ENCODE data around the gene PRMT7. TPM values are rescaled to one million over a fixed set of nuclear protein-coding genes. Genes with fewer than 3 reads are reported as not detected.

The PRMT7 gene
- total RNA-seq, 1 experiment from 2014 or later = 49.4 TPM

DNA sequence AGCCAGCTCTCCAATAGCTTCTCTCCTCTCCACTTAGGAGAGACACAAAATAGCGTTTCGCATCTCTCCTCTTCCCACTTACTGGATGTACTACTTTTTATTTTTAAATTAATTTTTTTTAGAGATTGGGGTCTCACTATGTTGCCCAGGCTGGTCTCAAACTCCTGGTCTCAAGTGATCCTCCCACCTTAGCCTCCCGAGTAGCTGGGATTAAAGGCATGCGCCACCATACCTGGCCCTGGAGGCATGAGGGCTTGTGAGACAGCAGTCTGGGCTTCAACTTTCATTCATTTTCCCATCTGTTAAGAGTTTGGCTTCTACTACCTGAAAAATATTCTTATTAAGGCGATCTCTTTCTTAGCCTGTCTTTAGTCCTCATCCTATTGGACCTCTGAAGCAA lies 18.4 kb upstream of the PRMT7 start:
- intact Hi-C loops (cut with micrococcal nuclease; ENCODE audit: unreplicated experiment) = no loop called here
- H3K4me3 Mint-ChIP-seq (ENCODE audit: low read depth, unreplicated experiment) = no peak overlapping the region
- no peaks in the 10 kb centered on the region for H3K4me1 Mint-ChIP-seq (ENCODE audit: low read depth, unreplicated experiment)
- CTCF ChIA-PET = no interaction called here
- H3K27ac Mint-ChIP-seq (ENCODE audit: unreplicated experiment) = no peak overlapping the region
- BruUV-seq (replicated peaks) = no TSS peak
- no peaks in the 10 kb centered on the region for H3K27me3 Mint-ChIP-seq (ENCODE audit: unreplicated experiment)
- no peak for DNase-seq
- TF ChIP-seq, protein P1, sequence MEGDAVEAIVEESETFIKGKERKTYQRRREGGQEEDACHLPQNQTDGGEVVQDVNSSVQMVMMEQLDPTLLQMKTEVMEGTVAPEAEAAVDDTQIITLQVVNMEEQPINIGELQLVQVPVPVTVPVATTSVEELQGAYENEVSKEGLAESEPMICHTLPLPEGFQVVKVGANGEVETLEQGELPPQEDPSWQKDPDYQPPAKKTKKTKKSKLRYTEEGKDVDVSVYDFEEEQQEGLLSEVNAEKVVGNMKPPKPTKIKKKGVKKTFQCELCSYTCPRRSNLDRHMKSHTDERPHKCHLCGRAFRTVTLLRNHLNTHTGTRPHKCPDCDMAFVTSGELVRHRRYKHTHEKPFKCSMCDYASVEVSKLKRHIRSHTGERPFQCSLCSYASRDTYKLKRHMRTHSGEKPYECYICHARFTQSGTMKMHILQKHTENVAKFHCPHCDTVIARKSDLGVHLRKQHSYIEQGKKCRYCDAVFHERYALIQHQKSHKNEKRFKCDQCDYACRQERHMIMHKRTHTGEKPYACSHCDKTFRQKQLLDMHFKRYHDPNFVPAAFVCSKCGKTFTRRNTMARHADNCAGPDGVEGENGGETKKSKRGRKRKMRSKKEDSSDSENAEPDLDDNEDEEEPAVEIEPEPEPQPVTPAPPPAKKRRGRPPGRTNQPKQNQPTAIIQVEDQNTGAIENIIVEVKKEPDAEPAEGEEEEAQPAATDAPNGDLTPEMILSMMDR (IDR thresholded peaks at IDR 0.05; ENCODE audit: unreplicated experiment) = no peak
- H3K36me3 Mint-ChIP-seq (ENCODE audit: insufficient read depth, unreplicated experiment) = peaks cover 29% of the 10 kb centered on the region
- no peaks in the 10 kb centered on the region for H3K9me3 Mint-ChIP-seq (ENCODE audit: low read depth, unreplicated experiment)

DNA sequence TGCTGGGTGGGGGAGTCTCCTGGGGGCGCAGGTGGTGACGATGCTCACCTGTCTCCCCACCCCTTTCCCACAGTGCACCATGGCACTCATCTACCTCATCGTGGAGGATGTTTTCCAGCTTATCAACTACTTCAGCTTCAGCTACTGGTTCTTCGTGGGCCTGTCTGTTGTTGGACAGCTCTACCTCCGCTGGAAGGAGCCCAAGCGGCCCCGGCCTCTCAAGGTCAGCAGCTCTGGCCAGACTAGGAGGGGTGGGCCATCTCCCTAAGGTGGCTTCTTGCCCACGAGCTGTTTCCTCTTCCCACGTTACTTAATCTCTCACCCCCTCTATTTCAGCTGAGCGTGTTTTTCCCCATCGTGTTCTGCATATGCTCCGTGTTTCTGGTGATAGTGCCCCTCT lies 14.5 kb upstream of the PRMT7 start:
- H3K36me3 Mint-ChIP-seq (ENCODE audit: insufficient read depth, unreplicated experiment) = peaks cover 45% of the 10 kb centered on the region
- DNase-seq = no peak
- intact Hi-C loops (cut with micrococcal nuclease; ENCODE audit: unreplicated experiment) = no loop called here
- BruUV-seq (replicated peaks) = no TSS peak
- CTCF ChIA-PET = interaction anchor here (0.5 kb wide), 1 partner anchor 11 kb away, joined by 7 read pairs; no protein-coding TSS in a partner anchor
- TF ChIP-seq, protein P1 (IDR thresholded peaks at IDR 0.05; ENCODE audit: unreplicated experiment) = no peak
- no peaks in the 10 kb centered on the region for H3K4me1 Mint-ChIP-seq (ENCODE audit: low read depth, unreplicated experiment)
- H3K27ac Mint-ChIP-seq (ENCODE audit: unreplicated experiment) = no peak overlapping the region
- H3K9me3 Mint-ChIP-seq (ENCODE audit: low read depth, unreplicated experiment) = no peaks in the 10 kb centered on the region
- no peaks in the 10 kb centered on the region for H3K27me3 Mint-ChIP-seq (ENCODE audit: unreplicated experiment)
- H3K4me3 Mint-ChIP-seq (ENCODE audit: low read depth, unreplicated experiment) = no peak overlapping the region

DNA sequence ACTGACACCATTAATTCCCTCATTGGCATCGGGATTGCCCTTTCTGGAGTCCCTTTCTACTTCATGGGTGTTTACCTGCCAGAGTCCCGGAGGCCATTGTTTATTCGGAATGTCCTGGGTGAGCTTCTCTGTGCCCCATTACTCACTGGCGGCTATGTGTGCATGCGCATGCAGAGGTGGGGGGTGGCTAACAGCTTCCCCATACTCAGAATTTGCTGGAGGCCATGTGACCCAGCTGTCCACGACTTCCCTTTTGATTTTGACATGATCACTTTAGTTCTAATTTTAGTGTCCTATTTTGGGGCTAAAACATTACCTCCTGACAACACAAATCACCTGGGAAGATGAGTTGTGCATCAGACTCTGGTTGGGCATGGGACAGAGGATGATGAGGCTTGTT lies 14.1 kb upstream of the PRMT7 start:
- Mint-ChIP-seq H3K4me3 (ENCODE audit: low read depth, unreplicated experiment) (no peak overlapping the region), H3K36me3 (ENCODE audit: insufficient read depth, unreplicated experiment) (peaks cover 48% of the 10 kb centered on the region), H3K9me3 (ENCODE audit: low read depth, unreplicated experiment) (no peaks in the 10 kb centered on the region), H3K4me1 (ENCODE audit: low read depth, unreplicated experiment) (no peaks in the 10 kb centered on the region), H3K27me3 (ENCODE audit: unreplicated experiment) (no peaks in the 10 kb centered on the region), H3K27ac (ENCODE audit: unreplicated experiment) (no peak overlapping the region)
- intact Hi-C loops (cut with micrococcal nuclease; ENCODE audit: unreplicated experiment) = no loop called here
- BruUV-seq (replicated peaks) = no TSS peak
- DNase-seq = no peak
- TF ChIP-seq, protein P1 (IDR thresholded peaks at IDR 0.05; ENCODE audit: unreplicated experiment) = no peak
- CTCF ChIA-PET = interaction anchor here (0.5 kb wide), 1 partner anchor 11 kb away, joined by 7 read pairs; no protein-coding TSS in a partner anchor

DNA sequence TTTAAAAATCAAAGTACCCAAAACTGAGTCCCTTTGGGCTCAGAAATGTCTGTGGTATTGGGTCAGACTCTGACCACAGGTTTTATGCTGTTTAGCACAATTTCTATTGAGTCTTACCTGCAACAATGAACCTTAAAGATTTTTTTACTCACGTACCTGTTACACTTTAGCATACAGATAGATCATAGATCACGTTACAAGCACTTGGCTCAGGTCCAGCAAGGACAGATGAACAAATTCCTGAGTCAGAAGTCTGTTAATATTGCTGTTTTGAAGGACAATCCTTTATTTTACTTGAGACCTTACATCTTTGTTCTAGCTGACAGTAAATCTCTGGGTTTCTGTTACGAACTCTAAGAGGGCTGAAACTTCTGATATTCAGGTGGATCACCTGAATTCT lies 12.9 kb upstream of the PRMT7 start:
- TF ChIP-seq, protein P1 (IDR thresholded peaks at IDR 0.05; ENCODE audit: unreplicated experiment) = no peak
- Mint-ChIP-seq H3K27me3 (ENCODE audit: unreplicated experiment) (no peaks in the 10 kb centered on the region), H3K27ac (ENCODE audit: unreplicated experiment) (no peak overlapping the region), H3K4me1 (ENCODE audit: low read depth, unreplicated experiment) (no peaks in the 10 kb centered on the region), H3K9me3 (ENCODE audit: low read depth, unreplicated experiment) (no peaks in the 10 kb centered on the region), H3K36me3 (ENCODE audit: insufficient read depth, unreplicated experiment) (peaks cover 60% of the 10 kb centered on the region), H3K4me3 (ENCODE audit: low read depth, unreplicated experiment) (no peak overlapping the region)
- CTCF ChIA-PET = no interaction called here
- DNase-seq = peak; percentile 13
- no TSS peak for BruUV-seq (replicated peaks)
- intact Hi-C loops (cut with micrococcal nuclease; ENCODE audit: unreplicated experiment) = no loop called here

Measured in Calu3 (cell line).